Dermis blood vessel endothelial cell (primary cell): ENCODE measurements around the gene TTC7B. TPM values are rescaled to one million over a fixed set of nuclear protein-coding genes. Genes with fewer than 3 reads are reported as not detected.

Experiments
- DNase-seq: peaks from one replicate; pipeline ENCODE4 v3.0.0; 2010
- total RNA-seq: library from RNA; depleted of rRNA; stranded (reverse); fragments of >200 nt; gene quantifications from 2 replicates; pipeline ENCODE4 v1.2.3, GENCODE V29; 2014

Gene TTC7B
- total RNA-seq, 1 donor from 2014 or later = 37.1 TPM

DNA sequence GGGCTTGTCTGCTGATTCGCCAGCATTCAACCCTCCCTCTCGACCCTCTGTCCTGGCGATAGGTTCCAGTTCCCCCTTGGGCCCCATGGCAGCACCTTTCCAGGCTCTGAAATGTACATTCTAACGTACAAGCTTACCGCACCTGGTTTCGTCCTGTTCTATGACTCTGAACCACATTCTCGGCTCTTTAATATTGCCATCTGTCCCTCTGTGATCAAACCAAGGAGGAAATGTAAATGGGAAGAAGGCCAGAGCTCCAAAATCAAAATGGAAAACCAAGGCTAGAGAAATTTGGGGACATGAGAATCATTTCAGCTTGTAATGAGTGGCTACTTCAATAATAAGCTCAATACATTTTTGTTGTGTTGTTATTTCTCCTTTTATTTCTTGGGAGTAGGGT is 117.2 kb downstream of the TTC7B start:
- DNase-seq = no peak

DNA sequence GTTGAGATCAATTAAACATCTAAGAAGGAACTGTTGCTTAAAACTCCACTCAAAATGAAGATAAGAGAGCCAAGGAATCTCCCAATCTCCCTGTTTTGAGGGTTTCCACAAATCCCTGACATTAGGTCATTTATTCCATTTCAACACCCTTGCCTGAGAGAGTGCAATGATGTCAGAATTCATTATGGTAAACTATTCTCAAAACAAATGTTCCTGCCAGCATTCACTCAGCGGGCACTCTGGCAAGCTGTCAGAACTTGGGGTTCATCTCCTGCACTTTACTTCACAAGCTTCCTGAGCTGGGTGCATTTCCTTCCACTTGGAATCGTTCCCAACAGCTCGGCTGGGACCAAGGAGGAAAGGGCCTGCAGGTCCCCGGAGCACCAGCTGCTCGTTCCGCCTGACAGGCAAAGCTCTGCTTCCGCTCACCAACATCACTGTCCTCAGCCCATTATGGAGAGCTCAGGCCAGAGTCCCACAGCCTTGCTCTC is 117.8 kb downstream of the TTC7B start:
- peak; percentile 80 for DNase-seq

DNA sequence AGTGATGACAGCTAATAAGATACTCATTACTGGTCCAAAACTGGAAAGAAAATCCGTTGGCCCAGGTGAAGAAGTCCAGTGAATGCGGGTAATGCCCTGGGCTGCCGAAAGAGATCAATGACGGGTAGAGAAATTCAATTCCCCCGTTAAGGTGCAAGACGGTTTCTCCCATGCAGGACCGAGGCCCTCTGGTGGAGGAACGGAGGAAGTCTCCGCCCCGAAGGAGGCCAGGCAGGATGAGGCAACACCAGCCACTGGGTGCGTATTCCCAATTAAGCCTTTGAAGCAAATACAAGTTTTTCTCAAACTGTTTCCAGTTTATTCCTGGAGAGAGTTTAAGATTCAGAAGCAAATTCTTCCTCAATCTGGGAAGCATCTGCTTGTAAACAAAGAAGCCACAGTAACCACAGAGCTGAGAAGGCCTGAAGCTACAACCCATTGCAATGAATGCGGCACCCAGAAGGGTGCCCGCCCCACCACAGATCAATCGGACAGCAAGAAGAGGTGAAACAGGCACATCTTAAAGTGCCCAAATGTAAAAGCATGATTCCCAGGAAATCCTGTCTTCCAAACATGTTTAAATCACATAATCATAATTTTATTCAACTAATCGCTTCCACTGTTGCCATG is 118.5 kb downstream of the TTC7B start:
- DNase-seq = peak; percentile 90

DNA sequence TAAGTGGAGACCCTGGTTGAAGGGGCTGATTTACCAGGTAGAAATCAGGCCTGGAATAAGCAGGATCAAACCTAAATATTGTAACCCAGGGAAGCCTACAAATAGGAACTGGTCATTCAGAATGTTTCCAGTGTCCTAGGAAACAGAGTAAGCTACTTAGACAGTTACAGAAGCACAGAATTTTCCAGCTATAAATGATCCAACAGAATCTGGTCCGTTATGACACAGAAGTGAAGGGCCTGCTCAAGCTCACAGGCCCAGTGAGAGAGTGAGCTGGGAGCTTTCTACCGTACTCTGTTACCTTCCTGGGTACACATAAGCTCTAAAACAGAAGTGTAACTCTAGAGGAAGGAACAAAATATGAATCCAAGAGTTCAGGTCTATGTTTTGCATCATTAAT is 119.1 kb downstream of the TTC7B start:
- DNase-seq = no peak

DNA sequence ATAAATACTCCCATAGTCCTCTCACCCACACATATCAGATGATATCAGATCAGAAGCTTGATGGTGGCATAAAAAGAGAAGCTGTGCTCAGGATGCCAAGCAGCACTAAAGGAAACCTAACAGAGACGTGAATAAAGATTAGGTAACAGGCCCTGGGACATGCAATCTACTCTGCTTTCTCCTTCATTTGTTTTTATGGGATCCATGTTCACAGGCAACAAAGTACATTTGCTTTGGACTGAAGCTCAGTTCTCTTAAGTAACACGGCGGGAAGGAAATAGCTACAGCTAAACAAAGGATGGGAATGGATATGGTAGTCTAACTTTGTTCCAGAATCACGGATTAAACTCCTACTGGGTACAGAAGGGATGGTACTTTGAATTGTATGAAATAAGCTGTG is 119.5 kb downstream of the TTC7B start:
- DNase-seq = peak; percentile 30

DNA sequence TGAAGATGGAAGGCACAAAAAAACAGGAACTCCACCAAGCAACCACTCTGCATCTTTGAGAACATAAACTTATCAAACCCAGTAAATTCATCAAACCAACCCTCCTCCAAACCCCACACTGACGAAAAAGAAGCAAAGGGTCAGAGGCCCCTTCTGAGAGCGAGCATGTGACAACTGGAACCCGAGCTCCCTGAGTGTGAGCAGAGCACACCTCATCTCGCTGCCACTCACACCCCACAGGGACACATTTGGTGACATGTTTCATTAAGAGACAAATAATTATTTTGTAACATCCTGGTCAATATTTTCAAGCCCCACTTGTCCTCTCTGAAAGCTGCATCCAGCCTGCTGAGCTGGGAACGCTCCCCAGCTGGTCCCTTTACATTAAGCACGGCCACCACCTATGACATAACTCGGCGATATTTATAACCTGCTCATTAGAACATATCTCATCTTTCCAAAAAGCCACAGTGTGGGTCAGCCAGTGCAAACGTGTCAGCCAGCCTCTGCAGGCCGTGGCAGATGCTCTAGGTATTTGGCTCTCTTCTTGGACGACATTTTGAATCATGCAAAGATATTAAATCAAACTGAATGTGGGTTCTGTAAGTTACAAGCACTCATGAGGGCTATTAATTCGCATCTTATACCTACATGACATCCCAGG is 120.1 kb downstream of the TTC7B start:
- DNase-seq = no peak

DNA sequence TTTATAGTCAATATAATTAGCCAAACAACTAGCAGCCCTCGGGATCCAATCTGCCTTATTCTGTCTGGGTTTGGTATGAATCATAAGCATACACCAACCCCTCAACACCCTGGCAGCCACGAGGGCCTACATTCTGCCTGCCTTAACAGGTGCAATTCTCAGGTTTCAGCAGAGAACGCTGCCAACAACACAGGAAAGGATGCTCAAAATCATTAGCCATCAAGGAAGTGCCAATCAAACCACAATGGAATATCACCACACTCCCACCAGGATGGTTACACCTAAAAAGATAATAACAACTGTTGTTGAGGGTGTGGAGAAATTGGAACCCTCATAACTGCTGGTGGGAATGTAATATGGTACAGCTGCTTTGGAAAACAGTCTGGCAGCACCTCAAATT is 122.8 kb downstream of the TTC7B start:
- peak; percentile 31 for DNase-seq

DNA sequence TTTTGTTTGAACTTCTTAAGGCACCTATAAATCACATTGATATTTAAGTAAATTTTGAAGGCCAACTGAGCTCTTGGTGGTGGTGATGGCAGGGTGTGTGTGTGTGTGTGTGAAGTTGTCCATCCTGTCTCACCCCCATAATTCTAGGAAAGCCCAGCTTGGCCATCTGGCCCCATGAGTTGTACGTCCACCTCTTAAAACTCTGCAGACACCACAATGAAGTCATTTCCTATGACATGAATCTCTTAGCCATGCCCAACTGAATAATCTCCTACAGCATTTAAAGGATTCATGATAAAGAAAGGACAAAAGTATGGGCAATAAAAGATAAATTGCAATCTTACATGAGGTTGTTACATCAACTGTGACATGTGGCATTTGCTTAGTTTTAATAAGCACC is 123.4 kb downstream of the TTC7B start:
- DNase-seq = no peak

DNA sequence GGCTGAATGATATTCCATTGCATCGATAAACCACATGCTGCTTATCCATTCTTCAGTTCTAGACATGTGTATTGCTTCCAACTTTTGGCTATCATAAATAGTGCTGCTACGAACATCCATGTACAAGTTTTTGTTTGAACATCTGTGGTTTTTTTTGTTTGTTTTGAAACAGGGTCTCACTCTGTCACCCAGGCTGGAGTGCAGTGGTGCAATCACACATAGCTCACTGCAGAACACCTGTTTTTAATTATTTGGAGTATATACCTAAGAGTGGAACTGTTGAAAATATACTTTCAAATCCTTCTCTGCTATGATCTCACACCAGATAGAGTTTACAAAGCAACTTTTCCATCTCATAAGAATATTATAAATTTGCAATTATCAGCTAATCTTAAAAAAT is 124.2 kb downstream of the TTC7B start:
- DNase-seq = no peak

DNA sequence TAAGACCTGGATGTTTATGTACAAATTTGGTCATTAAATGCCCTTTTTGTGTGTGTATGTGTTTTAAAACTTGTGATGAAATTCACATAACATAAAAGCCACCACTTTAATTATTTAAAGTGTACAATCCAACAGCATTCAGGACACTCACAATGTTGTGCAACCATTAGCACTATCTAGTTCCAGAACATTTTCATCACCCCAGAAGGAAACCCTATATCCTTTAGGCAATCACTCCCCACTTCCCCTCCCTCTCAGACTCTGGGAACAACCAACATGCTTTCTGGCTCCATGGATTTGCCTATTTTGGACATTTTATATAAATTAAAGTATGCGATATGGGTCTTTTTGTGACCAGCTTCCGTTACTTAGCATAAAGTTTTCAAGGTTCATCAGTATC is 124.6 kb downstream of the TTC7B start:
- no peak for DNase-seq

DNA sequence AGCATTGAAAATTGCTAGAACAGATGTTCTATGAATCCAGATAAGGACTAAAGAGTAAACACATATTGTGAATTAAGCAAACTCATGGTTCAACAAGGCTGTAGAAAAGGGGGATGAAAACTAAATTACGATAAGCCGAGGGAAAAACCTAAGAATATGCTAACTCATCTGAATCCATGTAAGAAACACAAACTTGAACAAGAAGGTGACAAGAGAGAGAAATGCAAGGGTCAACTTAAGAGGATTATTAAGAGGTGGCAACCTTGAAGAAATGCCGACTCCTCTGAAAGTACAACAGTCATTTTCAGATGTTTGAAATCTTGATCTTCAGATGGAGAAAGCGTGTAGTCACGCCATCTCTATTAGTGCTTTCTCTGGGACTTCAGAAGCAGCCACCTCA is 128.6 kb downstream of the TTC7B start:
- no peak for DNase-seq

DNA sequence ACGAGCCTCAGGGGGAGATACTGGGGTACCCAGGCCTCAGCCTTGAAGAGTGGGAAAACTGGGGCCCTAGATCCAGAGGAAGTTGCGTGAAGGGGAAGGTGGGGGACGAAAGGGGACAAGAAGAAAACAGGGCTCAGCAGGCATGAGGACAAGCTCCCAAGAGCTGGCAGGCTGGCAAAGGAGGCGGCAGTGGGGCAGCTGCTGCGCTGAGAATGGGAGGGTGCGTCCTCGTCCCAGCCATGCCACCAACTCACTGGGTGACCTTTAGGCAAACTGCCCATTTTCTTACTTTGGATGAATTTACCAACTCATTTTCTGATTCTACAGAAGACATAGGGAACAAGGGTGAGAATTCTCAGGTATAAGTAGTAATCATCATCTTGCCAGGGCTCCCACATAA is 133.6 kb downstream of the TTC7B start:
- no peak for DNase-seq

DNA sequence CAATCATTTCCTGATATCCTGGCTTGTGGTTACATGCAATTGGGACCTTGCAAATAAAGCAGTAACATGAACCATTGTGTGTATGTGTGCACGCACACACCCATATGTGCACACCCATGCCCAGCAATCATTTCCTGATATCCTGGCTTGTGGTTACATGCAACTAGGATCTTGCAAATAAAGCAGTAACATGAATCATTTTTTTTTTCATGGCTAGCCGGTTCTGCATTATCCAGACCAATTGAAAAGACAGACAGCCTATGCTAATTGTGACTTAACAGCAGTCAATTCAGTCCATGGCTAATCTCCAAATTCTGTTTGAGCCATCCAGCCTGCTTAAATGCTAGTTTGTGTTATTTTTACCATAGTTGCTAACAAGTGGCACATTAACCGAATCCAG is 134.3 kb downstream of the TTC7B start:
- DNase-seq = no peak

DNA sequence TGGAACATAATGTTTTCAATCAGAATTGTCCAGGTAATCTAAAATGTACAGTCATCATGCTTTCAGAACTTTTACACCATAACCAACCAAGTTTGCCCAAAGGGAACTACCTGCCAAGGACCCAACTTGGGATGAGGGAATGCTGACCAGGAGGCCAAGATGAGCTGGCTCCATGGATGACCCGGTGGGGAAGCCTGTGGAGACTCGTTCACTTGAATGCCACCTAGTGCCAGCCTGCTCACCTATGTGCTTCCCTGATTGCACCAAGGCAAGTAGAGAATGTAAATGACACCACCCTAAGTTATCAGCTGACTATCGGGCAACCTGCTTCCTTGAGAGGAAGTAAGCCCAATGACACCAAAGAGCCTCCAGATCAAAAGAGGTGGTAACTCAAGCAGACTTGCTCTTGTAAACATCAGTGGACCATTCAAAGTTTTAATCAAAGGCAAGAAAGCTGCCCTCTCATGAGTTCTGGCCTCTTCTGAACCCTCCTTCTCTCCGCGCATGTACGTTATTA is 137.3 kb downstream of the TTC7B start:
- no peak for DNase-seq

DNA sequence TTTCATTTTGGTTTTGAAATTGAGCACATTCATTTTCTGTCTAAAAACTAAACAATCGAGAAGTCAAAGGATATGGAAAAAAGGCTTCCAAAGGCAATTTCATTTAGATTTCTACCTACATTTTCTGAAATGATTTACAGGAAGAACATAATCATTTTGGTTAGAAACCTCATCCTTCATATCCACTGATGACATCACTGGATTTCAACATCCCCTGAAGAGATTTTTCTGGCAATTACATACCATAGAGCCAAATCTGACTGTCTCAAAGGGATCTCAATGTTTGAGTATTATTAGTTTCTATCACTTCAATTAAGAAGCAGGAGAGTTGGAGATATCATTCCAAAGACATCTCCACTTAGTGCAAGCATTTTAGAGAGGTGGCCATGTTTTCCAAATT is 137.8 kb downstream of the TTC7B start:
- DNase-seq = no peak

DNA sequence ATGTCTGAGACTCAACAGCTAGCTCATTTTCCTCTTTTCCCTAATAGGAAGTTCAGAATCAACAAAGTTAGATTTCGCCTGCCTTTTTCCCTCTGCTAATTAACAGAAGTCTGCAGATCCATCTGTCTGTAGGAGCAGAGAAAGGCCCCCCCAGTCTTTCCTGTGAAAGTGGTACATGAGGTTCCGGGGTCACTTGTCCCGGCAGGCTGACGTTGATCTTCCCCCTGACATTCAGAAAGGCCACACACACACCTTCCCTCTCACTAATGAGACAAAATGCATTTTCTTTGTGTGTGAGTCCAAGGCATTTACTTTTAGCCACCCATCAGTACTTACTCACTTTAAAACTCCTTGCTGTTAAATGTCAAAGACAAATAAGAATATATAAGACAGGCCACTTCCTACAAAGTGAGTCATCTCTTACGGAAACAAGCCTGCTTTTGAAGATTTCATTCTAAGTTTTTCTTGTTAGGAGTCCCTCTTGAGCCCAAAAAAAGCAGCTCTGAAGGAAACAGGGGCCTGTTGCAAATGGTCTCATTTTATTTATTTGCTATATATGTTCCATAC is 138.7 kb downstream of the TTC7B start:
- peak; percentile 64 for DNase-seq

DNA sequence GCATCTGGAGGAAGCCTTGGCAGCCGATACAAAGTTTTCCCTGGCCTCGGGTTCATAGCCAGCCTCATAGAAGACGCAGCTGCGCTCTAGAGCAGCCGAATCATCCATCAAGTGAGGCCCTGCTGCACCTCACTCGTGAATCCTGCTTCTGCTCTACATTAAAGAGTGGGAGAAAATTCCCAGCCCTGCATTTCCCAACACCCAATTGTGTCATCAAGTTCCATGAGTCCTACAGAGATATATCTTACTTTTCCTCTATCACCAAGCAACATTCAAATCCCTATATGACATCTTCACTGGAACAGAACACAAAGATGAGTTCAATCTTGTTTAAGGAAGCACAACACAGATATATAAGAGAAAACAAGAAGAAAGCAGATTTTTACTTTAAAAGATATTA is 139.3 kb downstream of the TTC7B start:
- DNase-seq = no peak

DNA sequence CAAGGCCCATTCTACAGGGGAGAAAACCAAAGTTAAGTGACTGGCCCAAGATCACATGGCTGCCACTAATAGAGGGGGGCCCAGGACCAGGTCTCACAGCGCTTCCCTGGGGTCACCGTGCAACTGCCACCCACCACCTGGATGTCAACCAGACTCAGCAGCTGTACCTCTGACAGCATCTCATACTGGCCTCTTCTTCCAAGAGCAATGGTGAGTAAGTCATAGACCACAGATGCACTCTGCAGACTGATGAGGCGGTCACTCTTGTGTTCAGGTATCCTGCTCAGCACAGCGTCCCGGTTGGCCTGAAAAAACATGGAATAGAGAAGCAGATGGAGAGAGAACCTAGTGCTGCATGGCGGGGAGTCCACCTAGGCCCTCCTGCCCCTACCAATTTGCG is 139.9 kb downstream of the TTC7B start:
- no peak for DNase-seq

DNA sequence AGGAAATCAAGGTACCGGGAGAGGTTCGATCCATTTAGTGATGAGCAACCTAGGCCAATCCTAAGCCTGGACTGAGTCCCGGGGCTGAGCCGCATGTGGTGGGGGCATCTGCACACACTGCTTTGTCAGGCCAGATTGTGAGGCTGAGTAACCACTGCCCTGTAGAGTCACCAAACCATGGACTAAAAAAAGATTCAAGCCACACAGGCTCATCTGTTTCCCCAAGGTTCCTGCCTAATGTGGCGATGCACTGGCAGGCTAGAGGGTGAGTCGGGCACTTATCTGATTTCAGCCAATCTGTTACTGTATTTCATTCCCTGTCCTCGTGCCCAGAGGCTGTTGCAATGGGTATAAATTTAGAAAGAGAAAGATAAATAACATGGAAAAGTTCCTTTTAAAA is 140.8 kb downstream of the TTC7B start:
- DNase-seq = no peak

DNA sequence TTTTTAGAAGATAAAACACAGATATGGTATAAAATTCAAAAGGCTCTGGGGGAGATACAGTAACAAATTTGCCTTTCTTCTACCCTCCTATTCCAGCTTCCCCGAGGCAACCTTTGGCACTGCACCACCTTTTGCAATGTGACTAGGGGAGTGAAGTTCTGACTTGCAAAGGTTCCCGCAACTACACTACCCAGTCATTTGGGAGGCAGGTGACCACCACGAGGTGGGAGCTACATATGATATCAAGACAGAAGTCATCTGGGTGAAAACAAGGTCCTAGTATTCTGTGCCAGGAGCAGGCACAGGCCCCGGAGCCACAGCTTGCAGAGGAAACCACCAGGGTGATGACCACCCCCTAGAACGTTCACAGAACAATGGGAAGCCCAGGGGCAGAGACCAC is 141.5 kb downstream of the TTC7B start:
- no peak for DNase-seq

DNA sequence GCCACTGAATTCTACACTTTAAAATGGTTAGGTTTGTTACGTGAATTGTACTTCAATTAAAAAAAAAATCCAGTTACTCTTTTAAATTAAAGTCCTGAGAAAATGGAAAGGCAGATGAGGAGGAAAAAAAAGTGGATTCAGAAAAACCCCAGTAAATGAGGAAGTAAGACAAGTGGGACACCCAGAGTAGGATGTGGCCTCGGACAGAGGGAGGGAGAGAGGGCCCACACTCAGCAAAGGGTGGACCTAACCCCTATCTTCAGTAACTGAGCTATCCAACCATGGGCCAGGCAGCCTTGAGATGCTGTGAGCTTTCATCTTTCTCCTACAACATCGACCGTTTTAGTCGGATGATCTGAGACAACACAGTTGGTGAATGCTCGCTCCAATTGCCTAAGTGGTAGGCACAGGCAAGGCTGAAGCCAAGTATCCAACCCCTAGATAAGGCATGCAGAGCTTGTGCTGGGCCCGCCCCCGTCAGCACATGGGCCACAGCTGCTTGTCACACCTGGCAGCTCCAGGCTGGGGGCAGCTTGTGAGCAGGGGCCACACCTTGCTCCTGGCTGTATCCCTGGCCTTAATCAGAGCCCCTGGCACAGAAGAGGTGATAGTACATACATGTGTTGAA is 142.1 kb downstream of the TTC7B start:
- DNase-seq = no peak

DNA sequence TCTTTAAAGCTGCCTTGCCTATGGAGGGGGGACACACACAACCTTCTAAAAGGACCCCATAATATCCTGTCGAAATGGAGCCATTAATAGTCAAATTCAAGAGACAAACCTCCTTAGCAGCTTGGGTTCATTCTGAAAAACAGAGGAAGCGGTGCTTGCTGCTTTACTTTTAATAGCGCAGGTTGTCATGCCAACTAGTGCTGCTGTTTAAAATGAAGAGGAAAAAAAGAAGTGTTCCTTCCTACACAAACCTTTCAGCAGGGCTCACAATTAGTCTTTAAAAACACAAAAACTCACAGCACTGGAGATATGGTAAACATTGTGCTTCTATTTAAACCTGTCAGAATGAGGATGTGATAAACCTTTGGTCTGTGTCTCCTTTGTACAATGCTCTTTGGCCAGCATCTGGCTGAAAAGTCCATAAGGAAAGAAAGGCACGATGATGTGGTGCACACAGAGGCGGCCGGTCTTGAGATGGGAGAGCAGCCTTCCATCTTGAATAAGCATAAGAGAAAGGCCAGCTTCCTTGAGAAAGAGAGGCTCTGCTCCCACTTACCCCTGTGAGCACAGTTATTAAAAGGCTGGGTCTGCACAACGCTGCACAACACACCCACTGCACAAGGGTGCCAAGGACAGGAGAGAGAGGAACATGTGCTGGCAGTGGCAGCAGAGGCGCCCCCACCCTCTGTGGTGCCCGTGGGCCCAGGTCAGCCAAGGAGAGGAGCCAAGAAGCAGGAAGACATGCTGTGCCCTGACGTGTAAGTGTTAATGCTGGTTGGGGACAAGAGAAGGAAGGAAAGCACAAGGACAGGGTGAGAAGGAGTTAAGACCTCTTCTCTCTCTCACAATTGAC is 144.6 kb downstream of the TTC7B start:
- peak; percentile 23 for DNase-seq

DNA sequence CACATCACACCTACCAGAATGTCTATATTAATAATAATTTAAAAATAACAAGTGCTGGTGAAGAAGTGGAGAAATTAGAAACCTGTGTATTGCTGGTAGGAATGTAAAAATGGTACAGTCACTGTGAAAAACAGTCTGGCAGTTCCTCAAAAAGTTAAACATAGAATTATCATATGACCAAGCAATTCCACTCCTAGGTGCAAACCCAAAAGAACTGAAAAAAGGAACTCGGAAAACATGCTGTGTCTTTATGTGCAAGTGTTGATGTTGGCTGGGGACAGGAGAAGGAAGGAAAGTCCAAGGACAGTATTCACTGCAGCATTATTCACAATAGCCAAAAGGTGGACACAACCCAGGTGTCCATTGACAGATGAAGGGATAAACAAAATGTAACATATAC is 146.5 kb downstream of the TTC7B start:
- no peak for DNase-seq
